ENCODE measurements around the gene MTRF1. TPM values are rescaled to one million over a fixed set of nuclear protein-coding genes. Genes with fewer than 3 reads are reported as not detected.

Gene MTRF1
- total RNA-seq, 1 donor from 2014 or later: 24.9 TPM

DNA sequence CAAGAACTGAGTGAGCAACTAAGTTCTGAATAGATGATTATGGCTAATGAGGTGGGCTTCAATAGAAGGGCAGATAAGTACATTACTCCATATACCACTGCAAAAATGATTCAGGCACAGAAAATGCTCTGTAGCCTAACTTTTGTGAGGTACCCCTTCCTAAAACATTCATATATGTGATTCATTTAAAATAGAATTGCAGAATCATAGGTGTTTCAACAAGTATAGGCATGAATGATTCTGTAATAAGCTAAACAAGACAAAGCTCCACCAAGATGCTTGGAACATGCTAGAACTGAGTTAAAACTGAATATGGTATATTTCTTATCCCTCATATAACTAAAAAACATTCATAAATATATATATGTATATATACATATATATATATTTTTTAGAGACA is 81.1 kb downstream of the MTRF1 start:
- H3K4me3 ChIP-seq: no peak overlapping the region
- H3F3A ChIP-seq (ENCODE audit: low read depth): no peaks in the 10 kb centered on the region
- Mint-ChIP-seq H3K9me3 (no peaks in the 10 kb centered on the region), H3K27me3 (ENCODE audit: insufficient read depth, low read depth) (peaks cover 2% of the 10 kb centered on the region), H3K27ac (no peak overlapping the region), H3K36me3 (no peaks in the 10 kb centered on the region), H3K4me3 (no peak overlapping the region), H3K4me1 (no peaks in the 10 kb centered on the region)
- H3K4me1 ChIP-seq: no peaks in the 10 kb centered on the region
- TF ChIP-seq EZH2 (IDR thresholded peaks at IDR 0.05): no peak
- TF ChIP-seq, protein P1, sequence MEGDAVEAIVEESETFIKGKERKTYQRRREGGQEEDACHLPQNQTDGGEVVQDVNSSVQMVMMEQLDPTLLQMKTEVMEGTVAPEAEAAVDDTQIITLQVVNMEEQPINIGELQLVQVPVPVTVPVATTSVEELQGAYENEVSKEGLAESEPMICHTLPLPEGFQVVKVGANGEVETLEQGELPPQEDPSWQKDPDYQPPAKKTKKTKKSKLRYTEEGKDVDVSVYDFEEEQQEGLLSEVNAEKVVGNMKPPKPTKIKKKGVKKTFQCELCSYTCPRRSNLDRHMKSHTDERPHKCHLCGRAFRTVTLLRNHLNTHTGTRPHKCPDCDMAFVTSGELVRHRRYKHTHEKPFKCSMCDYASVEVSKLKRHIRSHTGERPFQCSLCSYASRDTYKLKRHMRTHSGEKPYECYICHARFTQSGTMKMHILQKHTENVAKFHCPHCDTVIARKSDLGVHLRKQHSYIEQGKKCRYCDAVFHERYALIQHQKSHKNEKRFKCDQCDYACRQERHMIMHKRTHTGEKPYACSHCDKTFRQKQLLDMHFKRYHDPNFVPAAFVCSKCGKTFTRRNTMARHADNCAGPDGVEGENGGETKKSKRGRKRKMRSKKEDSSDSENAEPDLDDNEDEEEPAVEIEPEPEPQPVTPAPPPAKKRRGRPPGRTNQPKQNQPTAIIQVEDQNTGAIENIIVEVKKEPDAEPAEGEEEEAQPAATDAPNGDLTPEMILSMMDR (IDR thresholded peaks at IDR 0.05): no peak
- no peak for TF ChIP-seq EZH2phosphoT487 (IDR thresholded peaks at IDR 0.05)
- no peak overlapping the region for H3K9ac ChIP-seq
- H3K79me2 ChIP-seq (ENCODE audit: low read depth): no peaks in the 10 kb centered on the region
- H3K9me3 ChIP-seq (ENCODE audit: low read depth): no peaks in the 10 kb centered on the region
- no peaks in the 10 kb centered on the region for H3K27me3 ChIP-seq
- no peak for DNase-seq (ENCODE audit: low spot score)
- H4K20me1 ChIP-seq (ENCODE audit: low read depth): no peaks in the 10 kb centered on the region
- no peaks in the 10 kb centered on the region for H3K36me3 ChIP-seq
- H3K27ac ChIP-seq: no peak overlapping the region
- H3K4me2 ChIP-seq: no peak overlapping the region
- H2AFZ ChIP-seq (replicated peaks): no peak overlapping the region

DNA sequence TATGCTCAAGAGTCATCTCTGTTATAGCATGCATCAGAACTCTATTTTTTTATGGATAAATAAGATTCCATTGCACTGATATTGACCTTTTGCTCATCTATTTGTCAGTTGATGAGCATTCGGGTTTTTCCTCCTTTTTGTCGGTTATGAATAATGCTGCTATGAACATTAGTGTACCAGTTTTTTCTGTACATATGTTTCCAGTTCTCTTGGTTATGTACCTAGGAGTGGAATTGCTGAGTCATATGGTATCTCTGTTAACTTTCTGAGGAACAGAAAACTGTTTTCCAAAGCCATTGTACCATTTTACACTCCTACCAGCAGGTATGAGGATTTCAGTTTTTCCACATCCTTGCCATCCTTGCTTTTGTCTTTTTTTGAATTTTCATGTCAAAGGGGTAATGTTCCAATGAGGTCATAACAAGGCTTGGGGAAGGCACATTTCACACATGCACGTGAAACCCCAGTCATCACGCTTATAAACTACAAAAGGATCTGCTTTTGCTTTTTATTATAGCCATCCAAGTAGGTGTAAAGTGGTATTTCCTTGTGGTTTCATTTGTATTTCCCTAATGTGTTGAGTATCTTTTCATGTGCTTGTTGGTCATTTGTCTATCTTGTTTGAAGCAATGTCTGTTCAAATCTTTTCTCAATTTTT is 83.7 kb downstream of the MTRF1 start:
- no peak overlapping the region for H3K4me2 ChIP-seq
- Mint-ChIP-seq H3K27me3 (ENCODE audit: insufficient read depth, low read depth) (peaks cover 2% of the 10 kb centered on the region), H3K9me3 (peaks cover 10% of the 10 kb centered on the region), H3K4me1 (no peaks in the 10 kb centered on the region), H3K27ac (no peak overlapping the region), H3K4me3 (no peak overlapping the region), H3K36me3 (no peaks in the 10 kb centered on the region)
- no peaks in the 10 kb centered on the region for H4K20me1 ChIP-seq (ENCODE audit: low read depth)
- no peaks in the 10 kb centered on the region for H3K4me1 ChIP-seq
- no peak overlapping the region for H2AFZ ChIP-seq (replicated peaks)
- no peaks in the 10 kb centered on the region for H3K9me3 ChIP-seq (ENCODE audit: low read depth)
- no peaks in the 10 kb centered on the region for H3K36me3 ChIP-seq
- H3K27me3 ChIP-seq: no peaks in the 10 kb centered on the region
- H3K4me3 ChIP-seq: no peak overlapping the region
- H3F3A ChIP-seq (ENCODE audit: low read depth): no peaks in the 10 kb centered on the region
- no peak for TF ChIP-seq EZH2 (IDR thresholded peaks at IDR 0.05)
- no peak for TF ChIP-seq EZH2phosphoT487 (IDR thresholded peaks at IDR 0.05)
- TF ChIP-seq, protein P1 (IDR thresholded peaks at IDR 0.05): no peak
- H3K9ac ChIP-seq: no peak overlapping the region
- no peak overlapping the region for H3K27ac ChIP-seq
- no peak for DNase-seq (ENCODE audit: low spot score)
- no peaks in the 10 kb centered on the region for H3K79me2 ChIP-seq (ENCODE audit: low read depth)

- H3K4me3 ChIP-seq: no peak overlapping the region
- peaks cover 2% of the 10 kb centered on the region for H3K36me3 Mint-ChIP-seq
- H3K9ac ChIP-seq: no peak overlapping the region
- H3K27me3 Mint-ChIP-seq (ENCODE audit: insufficient read depth, low read depth): peaks cover 2% of the 10 kb centered on the region
- H3K9me3 Mint-ChIP-seq: peaks cover 15% of the 10 kb centered on the region
- H3K27ac Mint-ChIP-seq: no peak overlapping the region
- H4K20me1 ChIP-seq (ENCODE audit: low read depth): no peaks in the 10 kb centered on the region
- H3F3A ChIP-seq (ENCODE audit: low read depth): no peaks in the 10 kb centered on the region
- no peaks in the 10 kb centered on the region for H3K9me3 ChIP-seq (ENCODE audit: low read depth)
- TF ChIP-seq EZH2 (IDR thresholded peaks at IDR 0.05) (no peak), EZH2phosphoT487 (IDR thresholded peaks at IDR 0.05) (no peak)
- TF ChIP-seq, protein P1 (IDR thresholded peaks at IDR 0.05): no peak
- no peaks in the 10 kb centered on the region for H3K36me3 ChIP-seq
- no peaks in the 10 kb centered on the region for H3K27me3 ChIP-seq
- H2AFZ ChIP-seq (replicated peaks): no peak overlapping the region
- DNase-seq (ENCODE audit: low spot score): no peak
- no peaks in the 10 kb centered on the region for H3K79me2 ChIP-seq (ENCODE audit: low read depth)
- no peak overlapping the region for H3K27ac ChIP-seq
- no peaks in the 10 kb centered on the region for H3K4me1 ChIP-seq
- no peak overlapping the region for H3K4me2 ChIP-seq
- H3K4me1 Mint-ChIP-seq: no peaks in the 10 kb centered on the region
- H3K4me3 Mint-ChIP-seq: no peak overlapping the region
Measured at GRCh38 chr13:41178040-41178439, 85.3 kb downstream of the MTRF1 start.

All from neural progenitor cell (in vitro differentiated cells).